Measurements from ENCODE around the gene ERC1. TPM values are rescaled to one million over a fixed set of nuclear protein-coding genes. Genes with fewer than 3 reads are reported as not detected.
"Not testable (repeated sequence)": the region's sequence is repeated elsewhere in the genome, so short reads cannot be mapped to it uniquely, and the experiment has no call there.

Gene ERC1
- total and polyA plus RNA-seq, 2 donors: 26.6 to 76.7 TPM

- WGBS: 68% methylated on average over 6 of the region's 6 CpGs
- no peak overlapping the region for H3K27ac ChIP-seq (ENCODE audit: low read depth)
- H3K4me1 ChIP-seq (ENCODE audit: insufficient read depth): no peaks in the 10 kb centered on the region
- H3K36me3 ChIP-seq (ENCODE audit: insufficient read depth): peaks cover 2% of the 10 kb centered on the region
- H3K4me3 ChIP-seq (ENCODE audit: low read depth, low read length): no peak overlapping the region
- DNase-seq (ENCODE audit: extremely low spot score): no peak
These were observed 359.3 kb downstream of the ERC1 start for GRCh38 chr12:1350055-1350933.

- peaks cover under 1% of the 10 kb centered on the region for H3K36me3 ChIP-seq (ENCODE audit: insufficient read depth)
- H3K27ac ChIP-seq (ENCODE audit: low read depth): no peak overlapping the region
- H3K4me1 ChIP-seq (ENCODE audit: insufficient read depth): no peaks in the 10 kb centered on the region
- no peak for DNase-seq (ENCODE audit: extremely low spot score)
- no peak overlapping the region for H3K4me3 ChIP-seq (ENCODE audit: low read depth, low read length)
- WGBS: 81% methylated on average over 1 of the region's 1 CpG
These were observed 359.9 kb downstream of the ERC1 start for GRCh38 chr12:1350934-1351240.

GRCh38 chr12:1351926-1352325 is 360.9 kb downstream of the ERC1 start:
- no peaks in the 10 kb centered on the region for H3K36me3 ChIP-seq (ENCODE audit: insufficient read depth)
- no peak for DNase-seq (ENCODE audit: extremely low spot score)
- H3K27ac ChIP-seq (ENCODE audit: low read depth): no peak overlapping the region
- no peak overlapping the region for H3K4me3 ChIP-seq (ENCODE audit: low read depth, low read length)
- H3K4me1 ChIP-seq (ENCODE audit: insufficient read depth): no peaks in the 10 kb centered on the region
- 93% methylated on average over 2 of the region's 2 CpGs for WGBS

- Histone ChIP-seq H3K36me3 (ENCODE audit: insufficient read depth) (no peaks in the 10 kb centered on the region), H3K27ac (ENCODE audit: low read depth) (no peak overlapping the region), H3K4me3 (ENCODE audit: low read depth, low read length) (no peak overlapping the region), H3K4me1 (ENCODE audit: insufficient read depth) (no peaks in the 10 kb centered on the region)
- no peak for DNase-seq (ENCODE audit: extremely low spot score)
- WGBS: 93% methylated on average over 2 of the region's 2 CpGs
These were observed 362.4 kb downstream of the ERC1 start for GRCh38 chr12:1353451-1353850.

GRCh38 chr12:1355396-1355795 is 364.4 kb downstream of the ERC1 start:
- Histone ChIP-seq H3K36me3 (ENCODE audit: insufficient read depth) (no peaks in the 10 kb centered on the region), H3K4me1 (ENCODE audit: insufficient read depth) (no peaks in the 10 kb centered on the region), H3K27ac (ENCODE audit: low read depth) (no peak overlapping the region), H3K4me3 (ENCODE audit: low read depth, low read length) (no peak overlapping the region)
- no peak for DNase-seq (ENCODE audit: extremely low spot score)
- 78% methylated on average over 4 of the region's 4 CpGs for WGBS

GRCh38 chr12:1355871-1356270 is 364.8 kb downstream of the ERC1 start:
- H3K4me3 ChIP-seq (ENCODE audit: low read depth, low read length); H3K4me1 ChIP-seq (ENCODE audit: insufficient read depth); H3K27ac ChIP-seq (ENCODE audit: low read depth); H3K36me3 ChIP-seq (ENCODE audit: insufficient read depth); DNase-seq (ENCODE audit: extremely low spot score): not testable (repeated sequence)
- WGBS: 93% methylated on average over 6 of the region's 6 CpGs

- Histone ChIP-seq H3K36me3 (ENCODE audit: insufficient read depth) (no peaks in the 10 kb centered on the region), H3K4me1 (ENCODE audit: insufficient read depth) (no peaks in the 10 kb centered on the region), H3K4me3 (ENCODE audit: low read depth, low read length) (no peak overlapping the region), H3K27ac (ENCODE audit: low read depth) (no peak overlapping the region)
- DNase-seq (ENCODE audit: extremely low spot score): no peak
- WGBS: 95% methylated on average over 2 of the region's 2 CpGs
These were observed 365.3 kb downstream of the ERC1 start for GRCh38 chr12:1356285-1356684.

GRCh38 chr12:1357171-1357570 is 366.1 kb downstream of the ERC1 start:
- H3K27ac ChIP-seq (ENCODE audit: low read depth): no peak overlapping the region
- H3K4me3 ChIP-seq (ENCODE audit: low read depth, low read length): no peak overlapping the region
- H3K36me3 ChIP-seq (ENCODE audit: insufficient read depth): no peaks in the 10 kb centered on the region
- WGBS: 41% methylated on average over 6 of the region's 6 CpGs
- DNase-seq (ENCODE audit: extremely low spot score): no peak
- no peaks in the 10 kb centered on the region for H3K4me1 ChIP-seq (ENCODE audit: insufficient read depth)

- H3K4me1 ChIP-seq (ENCODE audit: insufficient read depth): no peaks in the 10 kb centered on the region
- no peaks in the 10 kb centered on the region for H3K36me3 ChIP-seq (ENCODE audit: insufficient read depth)
- WGBS: 75% methylated on average over 1 of the region's 1 CpG
- no peak overlapping the region for H3K4me3 ChIP-seq (ENCODE audit: low read depth, low read length)
- no peak overlapping the region for H3K27ac ChIP-seq (ENCODE audit: low read depth)
- DNase-seq (ENCODE audit: extremely low spot score): no peak
These were observed 366.7 kb downstream of the ERC1 start for GRCh38 chr12:1357711-1358110.

GRCh38 chr12:1360441-1361210 is 369.6 kb downstream of the ERC1 start:
- DNase-seq (ENCODE audit: extremely low spot score): no peak
- WGBS: 84% methylated on average over 2 of the region's 2 CpGs
- no peaks in the 10 kb centered on the region for H3K4me1 ChIP-seq (ENCODE audit: insufficient read depth)
- no peak overlapping the region for H3K27ac ChIP-seq (ENCODE audit: low read depth)
- no peak overlapping the region for H3K4me3 ChIP-seq (ENCODE audit: low read depth, low read length)
- H3K36me3 ChIP-seq (ENCODE audit: insufficient read depth): no peaks in the 10 kb centered on the region

- Histone ChIP-seq H3K4me3 (ENCODE audit: low read depth, low read length) (no peak overlapping the region), H3K4me1 (ENCODE audit: insufficient read depth) (no peaks in the 10 kb centered on the region), H3K36me3 (ENCODE audit: insufficient read depth) (no peaks in the 10 kb centered on the region), H3K27ac (ENCODE audit: low read depth) (no peak overlapping the region)
- 79% methylated on average over 6 of the region's 6 CpGs for WGBS
- DNase-seq (ENCODE audit: extremely low spot score): no peak
These were observed 371.2 kb downstream of the ERC1 start for GRCh38 chr12:1362143-1362662.

GRCh38 chr12:1365703-1366102 is 374.7 kb downstream of the ERC1 start:
- no peak overlapping the region for H3K4me3 ChIP-seq (ENCODE audit: low read depth, low read length)
- no peaks in the 10 kb centered on the region for H3K36me3 ChIP-seq (ENCODE audit: insufficient read depth)
- 97% methylated on average over 1 of the region's 1 CpG for WGBS
- H3K4me1 ChIP-seq (ENCODE audit: insufficient read depth): no peaks in the 10 kb centered on the region
- H3K27ac ChIP-seq (ENCODE audit: low read depth): no peak overlapping the region
- DNase-seq (ENCODE audit: extremely low spot score): no peak

GRCh38 chr12:1367331-1368291 is 376.6 kb downstream of the ERC1 start:
- Histone ChIP-seq H3K27ac (ENCODE audit: low read depth) (no peak overlapping the region), H3K36me3 (ENCODE audit: insufficient read depth) (no peaks in the 10 kb centered on the region), H3K4me1 (ENCODE audit: insufficient read depth) (no peaks in the 10 kb centered on the region), H3K4me3 (ENCODE audit: low read depth, low read length) (no peak overlapping the region)
- 87% methylated on average over 10 of the region's 10 CpGs for WGBS
- DNase-seq (ENCODE audit: extremely low spot score): no peak
